Spleen (tissue), 7 donors: ENCODE data around the gene NOL11.

Experiments used
- POLR2AphosphoS5 ChIP-seq, 3 donors: sonication (generic); formaldehyde crosslinking; IDR thresholded peaks; one replicate each; pipeline ENCODE4 v1.5.1; 2017; ENCODE audit warnings: antibody characterized with exemption in 3 of 3
- TF ChIP-seq, protein P1 (sequence below), 11 experiments: fragments of 200-600 bp in 7 of 11; fragments of 450-650 bp in 4 of 11; sonication (generic) in 4 of 11; IDR thresholded peaks in 8 of 11; conservative IDR thresholded peaks in 3 of 11; 1 replicate in 7 of 11; 2 replicates in 4 of 11; pipeline versions ENCODE4 v1.4.0 to v1.8.0; 2016 to 2021; ENCODE audit warnings: antibody characterized with exemption in 11 of 11, inconsistent platforms in 4 of 11, mild to moderate bottlenecking in 1 of 11
- donor health status: DM: no; HTN: no; CAD: no; lungs with moderate emphysema.
- donor health status: DM: no; HTN: no; CAD: no.
- donor health status: DM: no; HTN: no; CAD: no.

DNA sequence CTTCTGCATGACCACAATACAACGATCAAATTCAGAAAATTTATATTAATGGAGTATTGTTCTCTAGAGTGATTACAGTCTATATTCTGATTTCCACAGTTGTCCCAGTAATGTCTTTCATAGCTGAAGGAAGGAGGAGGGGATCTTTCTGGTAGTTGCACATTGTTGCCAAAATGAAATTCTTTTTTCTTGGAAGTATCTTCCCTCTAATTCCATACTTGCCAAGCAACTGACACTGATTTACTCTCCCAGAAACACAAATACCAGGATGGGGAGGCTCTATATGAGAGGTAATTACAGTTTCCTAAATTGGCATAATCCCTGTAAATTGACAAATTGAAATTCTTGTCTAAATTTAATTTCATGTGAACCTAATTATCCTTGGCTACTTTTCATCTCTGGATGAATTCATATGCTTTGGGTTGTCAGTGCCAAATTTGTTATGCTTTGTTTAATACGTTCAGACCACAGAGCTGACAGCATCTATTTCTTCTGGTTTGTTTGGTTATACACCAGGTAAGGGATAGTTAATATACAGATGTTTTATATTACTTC lies 30.0 kb downstream of the NOL11 start:
- no peak for TF ChIP-seq POLR2AphosphoS5 (IDR thresholded peaks at IDR 0.05)
- TF ChIP-seq, protein P1, sequence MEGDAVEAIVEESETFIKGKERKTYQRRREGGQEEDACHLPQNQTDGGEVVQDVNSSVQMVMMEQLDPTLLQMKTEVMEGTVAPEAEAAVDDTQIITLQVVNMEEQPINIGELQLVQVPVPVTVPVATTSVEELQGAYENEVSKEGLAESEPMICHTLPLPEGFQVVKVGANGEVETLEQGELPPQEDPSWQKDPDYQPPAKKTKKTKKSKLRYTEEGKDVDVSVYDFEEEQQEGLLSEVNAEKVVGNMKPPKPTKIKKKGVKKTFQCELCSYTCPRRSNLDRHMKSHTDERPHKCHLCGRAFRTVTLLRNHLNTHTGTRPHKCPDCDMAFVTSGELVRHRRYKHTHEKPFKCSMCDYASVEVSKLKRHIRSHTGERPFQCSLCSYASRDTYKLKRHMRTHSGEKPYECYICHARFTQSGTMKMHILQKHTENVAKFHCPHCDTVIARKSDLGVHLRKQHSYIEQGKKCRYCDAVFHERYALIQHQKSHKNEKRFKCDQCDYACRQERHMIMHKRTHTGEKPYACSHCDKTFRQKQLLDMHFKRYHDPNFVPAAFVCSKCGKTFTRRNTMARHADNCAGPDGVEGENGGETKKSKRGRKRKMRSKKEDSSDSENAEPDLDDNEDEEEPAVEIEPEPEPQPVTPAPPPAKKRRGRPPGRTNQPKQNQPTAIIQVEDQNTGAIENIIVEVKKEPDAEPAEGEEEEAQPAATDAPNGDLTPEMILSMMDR (IDR thresholded peaks at IDR 0.05 in 8 of 11, conservative IDR thresholded peaks at IDR 0.05 in 3 of 11) = no peak
